Measurements from ENCODE around the gene KCNQ1. TPM values are rescaled to one million over a fixed set of nuclear protein-coding genes. Genes with fewer than 3 reads are reported as not detected.

KCNQ1 gene
- total and polyA plus RNA-seq, 9 donors: 1.4 to 17.2 (median 3.8) TPM

DNA sequence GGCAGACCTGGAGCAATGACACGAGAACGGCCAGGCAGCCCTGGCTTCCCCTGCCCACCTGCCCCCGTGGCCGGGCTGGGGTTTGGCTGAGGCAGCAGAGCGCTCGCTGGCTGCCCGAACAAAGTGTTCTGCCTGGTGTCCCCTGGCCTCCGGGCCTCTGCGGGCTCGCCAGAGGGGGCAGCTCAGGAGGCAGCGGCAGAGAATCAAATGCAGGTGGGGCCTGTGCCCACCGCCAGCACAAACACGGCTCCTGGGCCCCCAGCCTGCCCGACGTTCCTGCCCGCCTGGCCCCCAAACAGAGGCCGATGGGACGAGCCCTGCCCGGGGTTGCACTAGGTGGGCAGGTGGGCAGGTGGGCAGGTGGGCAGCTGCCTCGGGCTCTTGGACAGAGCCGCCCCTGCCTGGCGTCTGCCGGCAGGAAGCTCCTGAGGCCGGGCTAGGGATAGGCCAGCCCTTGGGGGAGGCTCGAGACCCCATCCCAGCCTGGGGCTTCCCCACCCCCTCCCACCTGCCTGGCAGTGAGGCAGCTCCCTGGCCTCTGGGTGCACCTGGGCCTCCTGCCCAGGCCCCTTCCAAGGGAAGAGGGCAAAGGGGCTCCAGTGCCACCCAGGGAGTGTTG is 394.0 kb downstream of the KCNQ1 start:
- WGBS, 3 donors: 86 to 89% (median 86%) methylated on average over 10 to 25 of the region's 25 CpGs
- H3K4me3 ChIP-seq: no peak overlapping the region
- no peak overlapping the region for H3K27ac ChIP-seq
- TF ChIP-seq EP300 (IDR thresholded peaks at IDR 0.05) (no peak), POLR2A (IDR thresholded peaks at IDR 0.05) (no peak)
- TF ChIP-seq, protein P1, sequence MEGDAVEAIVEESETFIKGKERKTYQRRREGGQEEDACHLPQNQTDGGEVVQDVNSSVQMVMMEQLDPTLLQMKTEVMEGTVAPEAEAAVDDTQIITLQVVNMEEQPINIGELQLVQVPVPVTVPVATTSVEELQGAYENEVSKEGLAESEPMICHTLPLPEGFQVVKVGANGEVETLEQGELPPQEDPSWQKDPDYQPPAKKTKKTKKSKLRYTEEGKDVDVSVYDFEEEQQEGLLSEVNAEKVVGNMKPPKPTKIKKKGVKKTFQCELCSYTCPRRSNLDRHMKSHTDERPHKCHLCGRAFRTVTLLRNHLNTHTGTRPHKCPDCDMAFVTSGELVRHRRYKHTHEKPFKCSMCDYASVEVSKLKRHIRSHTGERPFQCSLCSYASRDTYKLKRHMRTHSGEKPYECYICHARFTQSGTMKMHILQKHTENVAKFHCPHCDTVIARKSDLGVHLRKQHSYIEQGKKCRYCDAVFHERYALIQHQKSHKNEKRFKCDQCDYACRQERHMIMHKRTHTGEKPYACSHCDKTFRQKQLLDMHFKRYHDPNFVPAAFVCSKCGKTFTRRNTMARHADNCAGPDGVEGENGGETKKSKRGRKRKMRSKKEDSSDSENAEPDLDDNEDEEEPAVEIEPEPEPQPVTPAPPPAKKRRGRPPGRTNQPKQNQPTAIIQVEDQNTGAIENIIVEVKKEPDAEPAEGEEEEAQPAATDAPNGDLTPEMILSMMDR (IDR thresholded peaks at IDR 0.05): no peak
- no peaks in the 10 kb centered on the region for H3K9me3 ChIP-seq
- intact Hi-C loops (cut with DNase I): loop anchor here in 1 of 4 donors (5.0 kb wide), 1 partner anchor 39 kb away; no protein-coding TSS in a partner anchor
- no peaks in the 10 kb centered on the region for H3K27me3 ChIP-seq
- H3K36me3 ChIP-seq: no peaks in the 10 kb centered on the region
- H3K4me1 ChIP-seq (ENCODE audit: insufficient read depth): peaks cover 8% of the 10 kb centered on the region
- no peak for DNase-seq

DNA sequence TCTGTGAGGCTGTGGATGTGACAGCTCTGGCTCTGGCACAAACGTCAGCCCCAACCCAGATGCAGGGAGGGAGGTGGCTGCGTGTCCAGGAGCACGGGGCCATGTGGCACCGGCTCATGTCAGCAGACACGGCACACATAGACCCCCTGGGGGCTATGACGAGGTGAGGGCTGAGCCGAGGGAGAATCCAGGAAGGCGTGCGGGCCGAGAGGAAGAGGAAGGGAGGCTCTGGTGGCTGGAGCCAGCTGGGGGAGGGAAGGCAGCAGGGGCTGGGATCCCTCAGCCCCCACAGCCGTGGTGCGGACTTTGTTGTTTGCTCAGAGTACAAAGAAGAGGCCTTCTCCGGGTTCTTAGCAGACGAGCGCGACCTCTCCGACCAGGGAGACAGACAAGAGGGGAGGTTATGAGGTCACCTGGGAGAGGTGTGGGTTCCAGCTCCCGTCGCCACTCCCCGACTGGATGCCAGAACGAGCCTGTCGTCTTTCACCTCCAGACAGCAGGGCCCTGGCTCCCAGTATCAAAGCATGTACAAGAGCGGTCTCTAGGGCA is 394.7 kb downstream of the KCNQ1 start:
- no peak for DNase-seq
- TF ChIP-seq, protein P1 (IDR thresholded peaks at IDR 0.05): no peak
- TF ChIP-seq EP300 (IDR thresholded peaks at IDR 0.05) (no peak), POLR2A (IDR thresholded peaks at IDR 0.05) (no peak)
- Histone ChIP-seq H3K4me1 (ENCODE audit: insufficient read depth) (peaks cover 6% of the 10 kb centered on the region), H3K9me3 (no peaks in the 10 kb centered on the region), H3K27ac (no peak overlapping the region), H3K4me3 (no peak overlapping the region), H3K27me3 (no peaks in the 10 kb centered on the region), H3K36me3 (no peaks in the 10 kb centered on the region)
- WGBS, 3 donors: 70 to 82% (median 78%) methylated on average over 23 of the region's 23 CpGs
- intact Hi-C loops (cut with DNase I): loop anchor here in 1 of 4 donors (5.0 kb wide), 1 partner anchor 38 kb away; no protein-coding TSS in a partner anchor

DNA sequence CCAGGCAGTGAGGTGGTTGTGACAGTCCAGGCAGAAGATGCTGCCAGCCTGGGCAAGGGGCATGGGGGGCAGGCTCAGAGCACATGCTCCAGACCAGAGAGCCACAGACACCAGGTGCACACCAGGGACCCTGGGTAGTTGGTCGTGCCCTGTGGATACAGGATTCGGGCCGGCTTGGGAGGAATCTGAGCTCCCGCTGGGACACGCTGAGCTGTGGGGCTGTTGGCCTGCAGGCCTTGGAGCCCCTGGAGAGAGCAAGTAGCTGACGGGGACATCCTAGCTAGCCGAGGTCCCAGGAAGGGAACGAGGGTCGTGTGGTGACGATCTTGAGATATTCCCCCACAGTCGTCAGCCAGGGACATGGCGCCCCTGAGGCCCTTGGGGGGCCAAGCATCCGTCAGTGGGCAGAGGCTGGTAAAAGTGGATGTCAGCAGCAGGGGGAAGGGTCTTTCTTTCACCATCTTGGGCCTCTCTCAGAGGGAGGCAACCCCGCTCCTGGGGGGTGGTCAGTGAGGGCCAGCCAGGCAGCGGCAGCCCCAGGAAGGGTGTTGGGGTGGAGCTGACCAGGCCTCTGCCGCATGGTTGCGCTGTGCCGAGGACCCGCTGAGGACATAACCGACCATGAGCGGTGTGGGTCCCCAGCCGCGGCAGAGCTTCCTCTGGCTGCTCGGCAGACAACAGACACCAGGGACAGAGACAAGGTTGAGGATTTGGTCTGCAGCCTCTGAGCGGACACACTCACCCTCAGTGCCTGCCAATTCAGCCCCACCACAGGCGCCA is 396.8 kb downstream of the KCNQ1 start:
- TF ChIP-seq POLR2A (IDR thresholded peaks at IDR 0.05): no peak
- TF ChIP-seq, protein P1 (IDR thresholded peaks at IDR 0.05): no peak
- TF ChIP-seq EP300 (IDR thresholded peaks at IDR 0.05): no peak
- intact Hi-C loops (cut with DNase I): no loop called here
- H3K9me3 ChIP-seq: no peaks in the 10 kb centered on the region
- H3K27ac ChIP-seq: no peak overlapping the region
- WGBS, 3 donors: 89 to 92% (median 92%) methylated on average over 26 of the region's 26 CpGs
- H3K36me3 ChIP-seq: no peaks in the 10 kb centered on the region
- H3K4me3 ChIP-seq: no peak overlapping the region
- no peaks in the 10 kb centered on the region for H3K4me1 ChIP-seq (ENCODE audit: insufficient read depth)
- H3K27me3 ChIP-seq: no peaks in the 10 kb centered on the region
- no peak for DNase-seq

DNA sequence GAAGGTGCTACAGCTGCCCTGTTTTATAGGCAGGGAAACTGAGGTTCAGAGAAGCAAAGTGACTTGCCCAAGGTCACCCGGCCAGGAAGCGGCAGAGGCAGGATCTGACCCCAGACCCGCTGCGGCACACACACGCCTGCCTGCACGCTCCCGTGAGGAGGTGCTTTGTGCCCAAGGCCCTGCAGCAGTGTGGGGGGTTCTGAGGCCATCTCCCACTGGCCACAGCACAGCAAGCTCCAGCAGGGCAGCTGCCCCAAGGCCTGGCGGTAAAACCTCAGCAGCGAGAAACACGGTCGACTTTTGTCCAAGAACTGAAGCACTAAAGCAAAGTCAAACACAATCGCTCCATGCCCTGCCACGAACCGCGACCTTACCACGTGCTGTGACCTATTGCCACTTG is 398.1 kb downstream of the KCNQ1 start:
- intact Hi-C loops (cut with DNase I): no loop called here
- Histone ChIP-seq H3K4me3 (no peak overlapping the region), H3K27me3 (no peaks in the 10 kb centered on the region), H3K27ac (no peak overlapping the region), H3K9me3 (no peaks in the 10 kb centered on the region), H3K4me1 (ENCODE audit: insufficient read depth) (no peaks in the 10 kb centered on the region), H3K36me3 (no peaks in the 10 kb centered on the region)
- TF ChIP-seq EP300 (IDR thresholded peaks at IDR 0.05): no peak
- TF ChIP-seq POLR2A (IDR thresholded peaks at IDR 0.05): no peak
- TF ChIP-seq, protein P1 (IDR thresholded peaks at IDR 0.05): no peak
- 91 to 95% (median 94%) methylated on average over 16 of the region's 16 CpGs for WGBS, 3 donors
- DNase-seq: no peak
